GM23338 (cell line): ENCODE measurements around the gene CEACAM19. TPM values are rescaled to one million over a fixed set of nuclear protein-coding genes. Genes with fewer than 3 reads are reported as not detected.

Experiments
- ATAC-seq: fragments of 200-7000 bp; cut with Tn5 transposase; 3 replicates; pipeline ENCODE4 v1.9.1; 2020
- DNase-seq: peaks from one replicate; pipeline ENCODE4 v3.0.0-alpha.2; 2015; ENCODE audit warnings: low spot score
- H2AFZ ChIP-seq: fragments of 200-600 bp; sonication (generic); 2 replicates; pipeline ENCODE4 v1.8.0; 2016; ENCODE audit warnings: antibody characterized with exemption, mild to moderate bottlenecking, moderate library complexity
- H3F3A ChIP-seq: fragments of 200-600 bp; sonication (generic); replicated peaks from 2 replicates; pipeline ENCODE4 v1.8.0; 2017; ENCODE audit warnings: antibody characterized with exemption, mixed run types, low read depth
- H3K27ac ChIP-seq: fragments of 200-600 bp; sonication (generic); 2 replicates; pipeline ENCODE4 v1.6.1; 2016; ENCODE audit warnings: low read depth
- H3K27me3 ChIP-seq: fragments of 200-600 bp; sonication (generic); 2 replicates; pipeline ENCODE4 v1.8.0; 2016; ENCODE audit warnings: mild to moderate bottlenecking, mixed run types, moderate library complexity; ENCODE audit not compliant: insufficient read depth
- H3K36me3 ChIP-seq: fragments of 200-600 bp; sonication (generic); 2 replicates; pipeline ENCODE4 v1.8.0; 2016; ENCODE audit warnings: mild to moderate bottlenecking; ENCODE audit not compliant: insufficient read depth
- H3K4me1 ChIP-seq: fragments of 200-600 bp; sonication (generic); 2 replicates; pipeline ENCODE4 v1.8.0; 2016; ENCODE audit warnings: mild to moderate bottlenecking, moderate library complexity; ENCODE audit not compliant: insufficient read depth
- H3K4me2 ChIP-seq: fragments of 200-600 bp; sonication (generic); 2 replicates; pipeline ENCODE4 v1.7.1; 2017; ENCODE audit warnings: mixed run types
- H3K4me3 ChIP-seq: fragments of 200-600 bp; sonication (generic); 2 replicates; pipeline ENCODE4 v1.6.1; 2016; ENCODE audit warnings: mixed run types
- H3K79me2 ChIP-seq: fragments of 200-600 bp; sonication (generic); replicated peaks from 2 replicates; pipeline ENCODE4 v1.8.0; 2017; ENCODE audit warnings: mild to moderate bottlenecking; ENCODE audit not compliant: insufficient read depth
- H3K9me2 ChIP-seq: fragments of 200-600 bp; sonication (generic); 2 replicates; pipeline ENCODE4 v1.8.0; 2017; ENCODE audit not compliant: insufficient read depth
- H4K20me1 ChIP-seq: fragments of 200-600 bp; sonication (generic); replicated peaks from 2 replicates; pipeline ENCODE4 v1.8.0; 2017; ENCODE audit warnings: mild to moderate bottlenecking; ENCODE audit not compliant: insufficient read depth
- H3K27ac Mint-ChIP-seq: 2 replicates; pipeline ENCODE4 v1.8.0; 2020; ENCODE audit warnings: inconsistent platforms, mild to moderate bottlenecking, moderate library complexity, mixed read lengths
- H3K27me3 Mint-ChIP-seq: 3 replicates; pipeline ENCODE4 v1.8.0; 2022; ENCODE audit warnings: low read depth, mild to moderate bottlenecking, moderate library complexity, mixed read lengths, inconsistent platforms; ENCODE audit not compliant: insufficient read depth, poor library complexity
- H3K36me3 Mint-ChIP-seq: 3 replicates; pipeline ENCODE4 v1.8.0; 2021; ENCODE audit warnings: low read depth, mild to moderate bottlenecking, inconsistent platforms, moderate library complexity, mixed read lengths
- H3K4me1 Mint-ChIP-seq: 3 replicates; pipeline ENCODE4 v1.8.0; 2020; ENCODE audit warnings: mild to moderate bottlenecking, inconsistent platforms, mixed read lengths
- H3K4me3 Mint-ChIP-seq: 3 replicates; pipeline ENCODE4 v1.8.0; 2021; ENCODE audit warnings: moderate library complexity, mild to moderate bottlenecking, inconsistent platforms, mixed read lengths
- H3K9me3 Mint-ChIP-seq: 3 replicates; pipeline ENCODE4 v1.8.0; 2020; ENCODE audit warnings: moderate library complexity, mild to moderate bottlenecking, inconsistent platforms, mixed read lengths
- CREB1 ChIP-seq: fragments of 250-450 bp; sonication (Bioruptor Pico); IDR thresholded peaks from 2 replicates; pipeline ENCODE4 v1.5.0; 2020; ENCODE audit warnings: low read depth, mild to moderate bottlenecking, moderate library complexity
- CTCF ChIP-seq, 2 experiments: fragments of 200-600 bp in 1 of 2; sonication (generic) in 1 of 2; conservative IDR thresholded peaks; 2 replicates each; pipeline versions ENCODE4 v1.5.1 to v1.6.1; 2016 to 2017; ENCODE audit warnings: antibody characterized with exemption in 2 of 2, low read depth in 2 of 2, mild to moderate bottlenecking in 2 of 2, moderate library complexity in 1 of 2
- ETS1 ChIP-seq: IDR thresholded peaks from 2 replicates; pipeline ENCODE4 v1.6.1; 2016; ENCODE audit warnings: antibody characterized with exemption
- EZH2 ChIP-seq: fragments of 200-600 bp; sonication (generic); IDR thresholded peaks from one replicate; pipeline ENCODE4 v1.8.0; 2017; ENCODE audit warnings: antibody characterized with exemption, mild to moderate bottlenecking, low read depth; ENCODE audit not compliant: unreplicated experiment
- EZH2phosphoT487 ChIP-seq: fragments of 200-600 bp; sonication (generic); IDR thresholded peaks from one replicate; pipeline ENCODE4 v1.8.1; 2018; ENCODE audit warnings: antibody characterized with exemption; ENCODE audit not compliant: unreplicated experiment
- JUNB ChIP-seq: IDR thresholded peaks from one replicate; pipeline ENCODE4 v1.6.1; 2016; ENCODE audit warnings: antibody characterized with exemption; ENCODE audit not compliant: unreplicated experiment
- NANOG ChIP-seq: IDR thresholded peaks from 2 replicates; pipeline ENCODE4 v1.6.1; 2016; ENCODE audit warnings: antibody characterized with exemption, borderline replicate concordance
- POLR2AphosphoS5 ChIP-seq: IDR thresholded peaks from 2 replicates; pipeline ENCODE4 v1.6.1; 2016; ENCODE audit warnings: antibody characterized with exemption, low read depth
- REST ChIP-seq: IDR thresholded peaks from one replicate; pipeline ENCODE4 v1.6.1; 2018; ENCODE audit warnings: antibody characterized with exemption; ENCODE audit not compliant: unreplicated experiment
- STAT1 ChIP-seq: IDR thresholded peaks from one replicate; pipeline ENCODE4 v1.6.1; 2016; ENCODE audit warnings: antibody characterized with exemption; ENCODE audit not compliant: unreplicated experiment
- ZNF114 ChIP-seq: fragments of 250-450 bp; sonication (Bioruptor Pico); IDR thresholded peaks from 2 replicates; pipeline ENCODE4 v1.5.0; 2020; ENCODE audit warnings: mild to moderate bottlenecking, moderate library complexity
- ZNF331 ChIP-seq: fragments of 250-450 bp; sonication (Bioruptor Pico); IDR thresholded peaks from 2 replicates; pipeline ENCODE4 v1.5.0; 2020; ENCODE audit warnings: low read depth, mild to moderate bottlenecking, moderate library complexity
- polyA plus RNA-seq: library from polyadenylated mRNA; unstranded; fragments of >200 nt; fragmentation: Nextera tagmentation; extraction: Ambion mirVana; gene quantifications from 2 replicates; pipeline ENCODE4 v1.2.1, GENCODE V29; 2016
- total RNA-seq: library from RNA; depleted of rRNA; stranded (reverse); fragments of >200 nt; shearing (Covaris generic); gene quantifications from 2 replicates; pipeline ENCODE4 v1.2.3, GENCODE V29; 2014
- TF ChIP-seq, protein P1 (sequence below): fragments of 250-450 bp; sonication (Bioruptor Pico); IDR thresholded peaks from 2 replicates; pipeline ENCODE4 v1.5.0; 2020; ENCODE audit warnings: mild to moderate bottlenecking, moderate library complexity

CEACAM19 gene
- total and polyA plus RNA-seq, 2 experiments from 2014 or later = 0.38 to 0.76 TPM

GRCh38 chr19:44729516-44730033, 58.3 kb downstream of the CEACAM19 start:
- Histone ChIP-seq H3K4me2 (no peak overlapping the region), H3K4me3 (no peak overlapping the region), H3K9me2 (no peaks in the 10 kb centered on the region), H3K36me3 (no peaks in the 10 kb centered on the region), H3F3A (no peaks in the 10 kb centered on the region), H3K27me3 (0 out of 2 replicates have a peak, but pooled peaks cover 6% of the 10 kb centered on the region), H3K4me1 (no peaks in the 10 kb centered on the region), H3K27ac (no peak overlapping the region), H3K79me2 (no peaks in the 10 kb centered on the region), H2AFZ (no peak overlapping the region), H4K20me1 (no peaks in the 10 kb centered on the region)
- DNase-seq (no peak), ATAC-seq (no peak)
- TF ChIP-seq POLR2AphosphoS5 (no peak), EZH2phosphoT487 (no peak), ZNF331 (CRISPR knock-in tag) (no peak), STAT1 (no peak), ZNF114 (CRISPR knock-in tag) (no peak), CTCF (conservative IDR thresholded peaks at IDR 0.05; ENCODE audit: low read depth in 2 of 2) (no peak), ETS1 (no peak), REST (no peak), CREB1 (CRISPR knock-in tag) (no peak), NANOG (no peak), EZH2 (no peak), JUNB (no peak)
- TF ChIP-seq, protein P1, sequence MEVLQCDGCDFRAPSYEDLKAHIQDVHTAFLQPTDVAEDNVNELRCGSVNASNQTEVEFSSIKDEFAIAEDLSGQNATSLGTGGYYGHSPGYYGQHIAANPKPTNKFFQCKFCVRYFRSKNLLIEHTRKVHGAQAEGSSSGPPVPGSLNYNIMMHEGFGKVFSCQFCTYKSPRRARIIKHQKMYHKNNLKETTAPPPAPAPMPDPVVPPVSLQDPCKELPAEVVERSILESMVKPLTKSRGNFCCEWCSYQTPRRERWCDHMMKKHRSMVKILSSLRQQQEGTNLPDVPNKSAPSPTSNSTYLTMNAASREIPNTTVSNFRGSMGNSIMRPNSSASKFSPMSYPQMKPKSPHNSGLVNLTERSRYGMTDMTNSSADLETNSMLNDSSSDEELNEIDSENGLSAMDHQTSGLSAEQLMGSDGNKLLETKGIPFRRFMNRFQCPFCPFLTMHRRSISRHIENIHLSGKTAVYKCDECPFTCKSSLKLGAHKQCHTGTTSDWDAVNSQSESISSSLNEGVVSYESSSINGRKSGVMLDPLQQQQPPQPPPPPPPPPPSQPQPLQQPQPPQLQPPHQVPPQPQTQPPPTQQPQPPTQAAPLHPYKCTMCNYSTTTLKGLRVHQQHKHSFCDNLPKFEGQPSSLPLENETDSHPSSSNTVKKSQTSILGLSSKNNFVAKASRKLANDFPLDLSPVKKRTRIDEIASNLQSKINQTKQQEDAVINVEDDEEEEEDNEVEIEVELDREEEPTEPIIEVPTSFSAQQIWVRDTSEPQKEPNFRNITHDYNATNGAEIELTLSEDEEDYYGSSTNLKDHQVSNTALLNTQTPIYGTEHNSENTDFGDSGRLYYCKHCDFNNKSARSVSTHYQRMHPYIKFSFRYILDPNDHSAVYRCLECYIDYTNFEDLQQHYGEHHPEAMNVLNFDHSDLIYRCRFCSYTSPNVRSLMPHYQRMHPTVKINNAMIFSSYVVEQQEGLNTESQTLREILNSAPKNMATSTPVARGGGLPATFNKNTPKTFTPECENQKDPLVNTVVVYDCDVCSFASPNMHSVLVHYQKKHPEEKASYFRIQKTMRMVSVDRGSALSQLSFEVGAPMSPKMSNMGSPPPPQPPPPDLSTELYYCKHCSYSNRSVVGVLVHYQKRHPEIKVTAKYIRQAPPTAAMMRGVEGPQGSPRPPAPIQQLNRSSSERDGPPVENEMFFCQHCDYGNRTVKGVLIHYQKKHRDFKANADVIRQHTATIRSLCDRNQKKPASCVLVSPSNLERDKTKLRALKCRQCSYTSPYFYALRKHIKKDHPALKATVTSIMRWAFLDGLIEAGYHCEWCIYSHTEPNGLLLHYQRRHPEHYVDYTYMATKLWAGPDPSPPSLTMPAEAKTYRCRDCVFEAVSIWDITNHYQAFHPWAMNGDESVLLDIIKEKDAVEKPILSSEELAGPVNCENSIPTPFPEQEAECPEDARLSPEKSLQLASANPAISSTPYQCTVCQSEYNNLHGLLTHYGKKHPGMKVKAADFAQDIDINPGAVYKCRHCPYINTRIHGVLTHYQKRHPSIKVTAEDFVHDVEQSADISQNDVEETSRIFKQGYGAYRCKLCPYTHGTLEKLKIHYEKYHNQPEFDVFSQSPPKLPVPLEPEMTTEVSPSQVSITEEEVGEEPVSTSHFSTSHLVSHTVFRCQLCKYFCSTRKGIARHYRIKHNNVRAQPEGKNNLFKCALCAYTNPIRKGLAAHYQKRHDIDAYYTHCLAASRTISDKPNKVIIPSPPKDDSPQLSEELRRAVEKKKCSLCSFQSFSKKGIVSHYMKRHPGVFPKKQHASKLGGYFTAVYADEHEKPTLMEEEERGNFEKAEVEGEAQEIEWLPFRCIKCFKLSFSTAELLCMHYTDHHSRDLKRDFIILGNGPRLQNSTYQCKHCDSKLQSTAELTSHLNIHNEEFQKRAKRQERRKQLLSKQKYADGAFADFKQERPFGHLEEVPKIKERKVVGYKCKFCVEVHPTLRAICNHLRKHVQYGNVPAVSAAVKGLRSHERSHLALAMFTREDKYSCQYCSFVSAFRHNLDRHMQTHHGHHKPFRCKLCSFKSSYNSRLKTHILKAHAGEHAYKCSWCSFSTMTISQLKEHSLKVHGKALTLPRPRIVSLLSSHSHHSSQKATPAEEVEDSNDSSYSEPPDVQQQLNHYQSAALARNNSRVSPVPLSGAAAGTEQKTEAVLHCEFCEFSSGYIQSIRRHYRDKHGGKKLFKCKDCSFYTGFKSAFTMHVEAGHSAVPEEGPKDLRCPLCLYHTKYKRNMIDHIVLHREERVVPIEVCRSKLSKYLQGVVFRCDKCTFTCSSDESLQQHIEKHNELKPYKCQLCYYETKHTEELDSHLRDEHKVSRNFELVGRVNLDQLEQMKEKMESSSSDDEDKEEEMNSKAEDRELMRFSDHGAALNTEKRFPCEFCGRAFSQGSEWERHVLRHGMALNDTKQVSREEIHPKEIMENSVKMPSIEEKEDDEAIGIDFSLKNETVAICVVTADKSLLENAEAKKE (CRISPR knock-in tag) = no peak
- no peaks in the 10 kb centered on the region for H3K36me3 Mint-ChIP-seq
- no peaks in the 10 kb centered on the region for H3K9me3 Mint-ChIP-seq
- H3K4me1 Mint-ChIP-seq = no peaks in the 10 kb centered on the region
- peaks cover 6% of the 10 kb centered on the region for H3K27me3 Mint-ChIP-seq
- no peak overlapping the region for H3K4me3 Mint-ChIP-seq
- H3K27ac Mint-ChIP-seq = no peak overlapping the region
